ENCODE data around the gene NUDCD2. TPM values are rescaled to one million over a fixed set of nuclear protein-coding genes. Genes with fewer than 3 reads are reported as not detected.

The NUDCD2 gene
- total RNA-seq, 2 donors from 2014 or later = 8.0 to 8.6 TPM

DNA sequence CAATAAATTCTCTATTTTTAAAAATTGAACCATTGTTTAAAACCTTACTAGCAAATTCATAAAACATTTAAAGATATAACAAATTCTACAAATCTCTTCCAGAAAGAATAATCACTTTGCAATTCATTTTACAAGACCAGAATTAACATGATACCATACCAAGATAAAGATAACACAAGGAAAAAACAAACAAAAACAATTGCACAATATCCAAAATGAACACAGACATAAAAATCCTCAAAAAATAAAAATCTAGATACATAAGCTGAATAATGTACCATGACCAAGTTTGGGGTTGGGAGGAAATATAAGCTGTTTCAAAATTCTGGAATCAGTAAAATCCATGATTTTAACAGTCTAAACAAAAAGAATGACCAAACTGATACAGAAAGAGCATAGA lies 11.4 kb downstream of the NUDCD2 start:
- Histone ChIP-seq H3K4me3 (no peak overlapping the region), H3K27ac (no peak overlapping the region), H3K27me3 (replicated peaks; ENCODE audit: insufficient read depth) (no peaks in the 10 kb centered on the region), H3K36me3 (no peaks in the 10 kb centered on the region), H3K4me1 (replicated peaks) (no peaks in the 10 kb centered on the region), H3K9me3 (no peaks in the 10 kb centered on the region)
- intact Hi-C loops (cut with DNase I) = no loop called here
- no peak for TF ChIP-seq POLR2A (IDR thresholded peaks at IDR 0.05)
- no peak for TF ChIP-seq POLR2AphosphoS5 (IDR thresholded peaks at IDR 0.05)
- TF ChIP-seq, protein P1, sequence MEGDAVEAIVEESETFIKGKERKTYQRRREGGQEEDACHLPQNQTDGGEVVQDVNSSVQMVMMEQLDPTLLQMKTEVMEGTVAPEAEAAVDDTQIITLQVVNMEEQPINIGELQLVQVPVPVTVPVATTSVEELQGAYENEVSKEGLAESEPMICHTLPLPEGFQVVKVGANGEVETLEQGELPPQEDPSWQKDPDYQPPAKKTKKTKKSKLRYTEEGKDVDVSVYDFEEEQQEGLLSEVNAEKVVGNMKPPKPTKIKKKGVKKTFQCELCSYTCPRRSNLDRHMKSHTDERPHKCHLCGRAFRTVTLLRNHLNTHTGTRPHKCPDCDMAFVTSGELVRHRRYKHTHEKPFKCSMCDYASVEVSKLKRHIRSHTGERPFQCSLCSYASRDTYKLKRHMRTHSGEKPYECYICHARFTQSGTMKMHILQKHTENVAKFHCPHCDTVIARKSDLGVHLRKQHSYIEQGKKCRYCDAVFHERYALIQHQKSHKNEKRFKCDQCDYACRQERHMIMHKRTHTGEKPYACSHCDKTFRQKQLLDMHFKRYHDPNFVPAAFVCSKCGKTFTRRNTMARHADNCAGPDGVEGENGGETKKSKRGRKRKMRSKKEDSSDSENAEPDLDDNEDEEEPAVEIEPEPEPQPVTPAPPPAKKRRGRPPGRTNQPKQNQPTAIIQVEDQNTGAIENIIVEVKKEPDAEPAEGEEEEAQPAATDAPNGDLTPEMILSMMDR (IDR thresholded peaks at IDR 0.05) = no peak
- DNase-seq (ENCODE audit: low spot score) = no peak

DNA sequence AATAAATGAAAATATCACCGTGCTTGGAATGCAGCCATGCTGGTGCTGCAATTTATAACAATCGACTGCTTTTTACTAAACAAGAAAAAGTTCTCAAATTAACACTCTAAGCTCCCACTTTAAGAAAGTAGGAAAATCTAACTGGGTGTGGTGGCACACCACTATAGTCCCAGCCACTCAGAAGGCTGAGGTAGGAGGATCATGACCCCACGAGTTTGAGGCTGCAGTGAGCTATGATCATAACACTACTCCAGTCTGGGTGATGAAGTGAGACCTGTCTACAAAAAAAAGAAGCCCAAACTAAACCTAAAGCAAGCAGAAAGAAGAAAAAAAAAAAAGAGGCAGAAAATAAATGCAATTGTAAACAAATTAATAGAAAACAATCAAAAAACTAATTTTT lies 12.0 kb downstream of the NUDCD2 start:
- H3K9me3 ChIP-seq = no peaks in the 10 kb centered on the region
- no peak for DNase-seq (ENCODE audit: low spot score)
- H3K27ac ChIP-seq = no peak overlapping the region
- H3K4me3 ChIP-seq = no peak overlapping the region
- H3K27me3 ChIP-seq (replicated peaks; ENCODE audit: insufficient read depth) = no peaks in the 10 kb centered on the region
- intact Hi-C loops (cut with DNase I) = no loop called here
- WGBS = 71% methylated on average over 3 of the region's 3 CpGs
- H3K4me1 ChIP-seq (replicated peaks) = no peaks in the 10 kb centered on the region
- no peak for TF ChIP-seq POLR2AphosphoS5 (IDR thresholded peaks at IDR 0.05)
- TF ChIP-seq, protein P1 (IDR thresholded peaks at IDR 0.05) = no peak
- TF ChIP-seq POLR2A (IDR thresholded peaks at IDR 0.05) = no peak
- H3K36me3 ChIP-seq = no peaks in the 10 kb centered on the region

DNA sequence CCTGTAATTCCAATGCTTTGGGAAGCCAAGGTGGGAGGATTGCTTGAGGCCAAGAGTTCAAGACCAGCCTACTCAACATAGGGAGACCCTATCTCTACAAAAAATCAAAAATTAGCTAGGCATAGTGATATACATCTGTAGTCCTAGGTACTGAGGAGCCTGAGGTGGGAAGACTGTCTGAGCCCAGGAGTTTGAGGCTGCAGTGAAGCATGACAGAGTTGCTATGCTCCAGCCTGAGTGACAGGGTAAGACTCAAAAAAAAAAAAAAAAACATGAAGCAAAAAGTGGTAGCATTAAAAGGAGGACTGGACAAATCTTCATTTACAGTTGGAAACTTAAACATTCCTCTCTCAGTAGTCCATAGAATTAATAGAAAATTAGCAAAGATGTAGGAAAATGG lies 12.7 kb downstream of the NUDCD2 start:
- DNase-seq (ENCODE audit: low spot score) = no peak
- intact Hi-C loops (cut with DNase I) = no loop called here
- Histone ChIP-seq H3K27ac (no peak overlapping the region), H3K27me3 (replicated peaks; ENCODE audit: insufficient read depth) (no peaks in the 10 kb centered on the region), H3K9me3 (no peaks in the 10 kb centered on the region), H3K4me3 (no peak overlapping the region), H3K4me1 (replicated peaks) (no peaks in the 10 kb centered on the region), H3K36me3 (no peaks in the 10 kb centered on the region)
- TF ChIP-seq POLR2AphosphoS5 (IDR thresholded peaks at IDR 0.05) = no peak
- TF ChIP-seq POLR2A (IDR thresholded peaks at IDR 0.05) = no peak
- TF ChIP-seq, protein P1 (IDR thresholded peaks at IDR 0.05) = no peak

DNA sequence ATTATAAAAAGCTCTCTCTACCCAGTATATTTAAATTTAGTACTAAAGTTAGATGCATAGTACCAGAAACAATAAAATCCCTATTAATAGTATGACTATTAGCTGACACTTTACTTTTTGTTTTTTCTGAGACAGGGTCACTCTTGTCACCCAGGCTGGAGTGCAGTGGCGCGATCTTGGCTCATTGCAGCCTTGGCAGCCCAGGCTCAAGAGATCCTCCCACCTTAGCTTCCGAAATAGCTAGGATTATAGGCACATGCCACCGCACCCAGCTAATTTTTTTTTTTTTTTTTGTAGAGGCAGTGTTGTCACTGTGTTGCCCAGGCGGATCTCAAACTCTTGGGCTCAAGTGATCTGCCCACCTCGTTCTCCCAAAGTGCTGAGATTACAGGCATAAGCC lies 14.6 kb downstream of the NUDCD2 start:
- WGBS = 90% methylated on average over 6 of the region's 6 CpGs
- H3K36me3 ChIP-seq = no peaks in the 10 kb centered on the region

DNA sequence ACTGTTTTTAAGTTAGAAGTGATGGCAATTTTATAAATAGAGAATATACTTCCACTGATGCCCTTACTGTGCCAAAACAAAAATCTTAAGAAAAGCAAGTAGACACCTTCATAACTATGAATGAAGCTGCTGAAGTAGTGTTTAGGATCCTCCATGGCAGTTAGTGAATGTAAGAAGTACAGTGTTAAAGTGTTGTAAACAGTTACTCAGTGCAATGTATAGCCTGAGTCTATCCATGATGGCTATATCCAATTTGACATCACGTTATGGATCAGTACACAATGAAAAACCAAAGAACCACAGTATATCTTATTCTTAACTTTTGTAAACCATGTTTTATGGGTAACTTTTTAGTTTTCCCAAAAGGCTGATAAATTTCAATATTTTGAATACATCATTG lies 15.4 kb downstream of the NUDCD2 start:
- Histone ChIP-seq H3K4me3 (no peak overlapping the region), H3K27me3 (replicated peaks; ENCODE audit: insufficient read depth) (no peaks in the 10 kb centered on the region), H3K27ac (no peak overlapping the region), H3K4me1 (replicated peaks) (peaks cover 4% of the 10 kb centered on the region), H3K9me3 (no peaks in the 10 kb centered on the region), H3K36me3 (no peaks in the 10 kb centered on the region)
- 90% methylated on average over 1 of the region's 1 CpG for WGBS
- DNase-seq (ENCODE audit: low spot score) = no peak
- no peak for TF ChIP-seq POLR2AphosphoS5 (IDR thresholded peaks at IDR 0.05)
- TF ChIP-seq, protein P1 (IDR thresholded peaks at IDR 0.05) = no peak
- no peak for TF ChIP-seq POLR2A (IDR thresholded peaks at IDR 0.05)
- intact Hi-C loops (cut with DNase I) = no loop called here

More for the DNA sequence above, 14.6 kb downstream of the NUDCD2 start:
- Histone ChIP-seq H3K9me3 (no peaks in the 10 kb centered on the region), H3K27ac (no peak overlapping the region), H3K27me3 (replicated peaks; ENCODE audit: insufficient read depth) (no peaks in the 10 kb centered on the region), H3K4me3 (no peak overlapping the region), H3K4me1 (replicated peaks) (no peaks in the 10 kb centered on the region)
- no peak for DNase-seq (ENCODE audit: low spot score)
- intact Hi-C loops (cut with DNase I) = no loop called here
- TF ChIP-seq POLR2AphosphoS5 (IDR thresholded peaks at IDR 0.05) = no peak
- no peak for TF ChIP-seq POLR2A (IDR thresholded peaks at IDR 0.05)
- TF ChIP-seq, protein P1 (IDR thresholded peaks at IDR 0.05) = no peak
